OCI-LY1 (cell line): ENCODE results near the gene CIB4.

Source experiments
- H2AFZ ChIP-seq: fragments of 200-600 bp; sonication (generic), shearing (Covaris generic); 2 replicates; pipeline ENCODE4 v1.6.0; 2014; ENCODE audit warnings: antibody characterized with exemption, mild to moderate bottlenecking, low read length
- H3F3A ChIP-seq: fragments of 200-600 bp; sonication (generic), shearing (Covaris generic); 2 replicates; pipeline ENCODE4 v1.6.0; 2014; ENCODE audit warnings: mild to moderate bottlenecking, antibody characterized with exemption, low read length, moderate library complexity; ENCODE audit not compliant: insufficient read depth
- H3K27ac ChIP-seq: fragments of 200-600 bp; sonication (generic); 2 replicates; pipeline ENCODE4 v1.5.1; 2014; ENCODE audit warnings: low read length, mixed run types, mild to moderate bottlenecking, low read depth; ENCODE audit not compliant: poor library complexity, severe bottlenecking
- H3K27me3 ChIP-seq: fragments of 200-600 bp; sonication (generic); 2 replicates; pipeline ENCODE4 v1.6.0; 2014; ENCODE audit warnings: antibody characterized with exemption, mild to moderate bottlenecking, low read length, moderate library complexity; ENCODE audit not compliant: insufficient read depth
- H3K36me3 ChIP-seq: fragments of 200-600 bp; sonication (generic); 2 replicates; pipeline ENCODE4 v1.6.1; 2014; ENCODE audit warnings: mild to moderate bottlenecking, antibody characterized with exemption, low read length, moderate library complexity, mixed read lengths; ENCODE audit not compliant: insufficient read depth
- H3K4me1 ChIP-seq: fragments of 200-600 bp; sonication (generic); 2 replicates; pipeline ENCODE4 v1.5.1; 2014; ENCODE audit warnings: mild to moderate bottlenecking, low read length, moderate library complexity; ENCODE audit not compliant: insufficient read depth, severe bottlenecking
- H3K4me2 ChIP-seq: fragments of 200-600 bp; sonication (generic), shearing (Covaris generic); 2 replicates; pipeline ENCODE4 v1.6.1; 2014; ENCODE audit warnings: low read length
- H3K4me3 ChIP-seq: fragments of 200-600 bp; sonication (generic); 2 replicates; pipeline ENCODE4 v1.5.1; 2014; ENCODE audit warnings: low read length, low read depth, mild to moderate bottlenecking, mixed read lengths; ENCODE audit not compliant: poor library complexity, severe bottlenecking
- H3K79me2 ChIP-seq: fragments of 200-600 bp; shearing (Covaris generic); 2 replicates; pipeline ENCODE4 v1.6.1; 2016; ENCODE audit warnings: mixed run types, low read length, mixed read lengths; ENCODE audit not compliant: insufficient read depth
- H3K9ac ChIP-seq: fragments of 200-600 bp; sonication (generic), shearing (Covaris generic); 2 replicates; pipeline ENCODE4 v1.6.1; 2014; ENCODE audit warnings: mild to moderate bottlenecking, low read length, mixed read lengths
- H3K9me2 ChIP-seq: fragments of 200-600 bp; sonication (generic), shearing (Covaris generic); 2 replicates; pipeline ENCODE4 v1.6.1; 2014; ENCODE audit warnings: low read depth, mild to moderate bottlenecking, low read length, mixed read lengths
- H3K9me3 ChIP-seq: fragments of 200-600 bp; shearing (Covaris generic); 2 replicates; pipeline ENCODE4 v1.6.1; 2014; ENCODE audit warnings: low read length, mixed read lengths
- H4K20me1 ChIP-seq: fragments of 200-600 bp; sonication (generic), shearing (Covaris generic); 2 replicates; pipeline ENCODE4 v1.6.0; 2016; ENCODE audit warnings: mild to moderate bottlenecking, low read length; ENCODE audit not compliant: insufficient read depth
- EZH2 ChIP-seq: fragments of 200-600 bp; sonication (generic), shearing (Covaris generic); IDR thresholded peaks from 2 replicates; pipeline ENCODE4 v1.8.0; 2017; ENCODE audit warnings: borderline replicate concordance, mixed run types, mild to moderate bottlenecking, antibody characterized with exemption, low read length, moderate library complexity, mixed read lengths
- TF ChIP-seq, protein P1 (sequence below): fragments of 200-600 bp; sonication (generic), shearing (Covaris generic); IDR thresholded peaks from 2 replicates; pipeline ENCODE4 v1.5.1; 2017; ENCODE audit warnings: mild to moderate bottlenecking, antibody characterized with exemption, low read length, moderate library complexity, mixed read lengths

The CIB4 gene

DNA sequence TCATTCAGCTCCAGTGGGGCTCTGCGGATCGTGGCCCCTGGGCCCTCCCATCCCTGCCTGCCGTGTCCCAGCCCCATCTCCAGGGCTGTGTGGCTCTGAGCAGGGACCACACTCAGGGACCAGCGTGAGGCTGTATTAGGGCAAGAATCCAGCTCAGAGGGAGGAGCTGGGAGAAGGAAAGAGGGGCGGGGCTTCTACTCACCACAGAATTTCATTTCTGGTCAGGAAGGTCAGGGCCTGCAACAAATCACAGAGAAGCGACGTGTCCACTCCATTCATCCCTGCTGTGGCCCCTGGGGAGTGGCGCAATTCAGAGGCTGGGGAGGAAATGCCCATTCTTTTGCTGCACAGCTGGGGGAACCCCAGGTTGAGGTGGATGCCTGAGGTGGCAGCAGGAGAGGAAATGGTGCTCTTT lies 828 bp downstream of the CIB4 start:
- no peak overlapping the region for H2AFZ ChIP-seq
- 0 out of 2 replicates have a peak, but pooled peaks cover 5% of the 10 kb centered on the region for H3K27me3 ChIP-seq
- no peak overlapping the region for H3K4me3 ChIP-seq
- H3K4me1 ChIP-seq, result no peaks in the 10 kb centered on the region
- no peaks in the 10 kb centered on the region for H3K9me2 ChIP-seq
- no peaks in the 10 kb centered on the region for H3K79me2 ChIP-seq
- no peak for TF ChIP-seq EZH2
- TF ChIP-seq, protein P1, sequence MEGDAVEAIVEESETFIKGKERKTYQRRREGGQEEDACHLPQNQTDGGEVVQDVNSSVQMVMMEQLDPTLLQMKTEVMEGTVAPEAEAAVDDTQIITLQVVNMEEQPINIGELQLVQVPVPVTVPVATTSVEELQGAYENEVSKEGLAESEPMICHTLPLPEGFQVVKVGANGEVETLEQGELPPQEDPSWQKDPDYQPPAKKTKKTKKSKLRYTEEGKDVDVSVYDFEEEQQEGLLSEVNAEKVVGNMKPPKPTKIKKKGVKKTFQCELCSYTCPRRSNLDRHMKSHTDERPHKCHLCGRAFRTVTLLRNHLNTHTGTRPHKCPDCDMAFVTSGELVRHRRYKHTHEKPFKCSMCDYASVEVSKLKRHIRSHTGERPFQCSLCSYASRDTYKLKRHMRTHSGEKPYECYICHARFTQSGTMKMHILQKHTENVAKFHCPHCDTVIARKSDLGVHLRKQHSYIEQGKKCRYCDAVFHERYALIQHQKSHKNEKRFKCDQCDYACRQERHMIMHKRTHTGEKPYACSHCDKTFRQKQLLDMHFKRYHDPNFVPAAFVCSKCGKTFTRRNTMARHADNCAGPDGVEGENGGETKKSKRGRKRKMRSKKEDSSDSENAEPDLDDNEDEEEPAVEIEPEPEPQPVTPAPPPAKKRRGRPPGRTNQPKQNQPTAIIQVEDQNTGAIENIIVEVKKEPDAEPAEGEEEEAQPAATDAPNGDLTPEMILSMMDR, result no peak
- no peaks in the 10 kb centered on the region for H4K20me1 ChIP-seq
- no peaks in the 10 kb centered on the region for H3F3A ChIP-seq
- H3K27ac ChIP-seq, result no peak overlapping the region
- no peak overlapping the region for H3K4me2 ChIP-seq
- H3K9me3 ChIP-seq, result no peaks in the 10 kb centered on the region
- H3K36me3 ChIP-seq, result no peaks in the 10 kb centered on the region
- no peak overlapping the region for H3K9ac ChIP-seq

DNA sequence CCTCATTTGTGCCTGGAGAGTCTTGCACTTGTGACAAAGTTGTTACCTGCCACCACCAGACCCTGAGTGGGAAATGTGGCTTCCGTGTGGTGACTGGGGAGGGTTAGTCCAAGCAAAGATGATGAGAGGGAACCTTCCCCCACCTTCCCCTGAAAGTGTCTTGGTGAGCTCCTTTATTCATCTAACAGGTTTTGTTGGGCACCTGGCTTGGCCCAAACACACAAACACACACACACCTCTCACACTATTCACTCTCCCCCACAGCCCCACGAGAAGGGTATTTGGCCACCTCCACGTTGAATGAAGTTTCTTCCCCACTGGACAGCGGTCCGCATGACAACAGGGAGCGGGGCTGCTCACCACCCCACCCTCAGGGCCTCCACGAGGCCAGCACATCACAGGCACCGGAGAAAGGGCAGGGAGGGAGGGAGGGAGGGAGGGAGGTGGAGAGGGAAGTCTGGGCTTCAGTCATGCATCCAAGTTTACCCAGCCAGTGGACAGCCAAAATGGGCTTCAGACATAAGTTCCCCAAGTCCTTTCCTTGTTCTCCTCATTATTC lies 1.4 kb downstream of the CIB4 start:
- Histone ChIP-seq H3K4me1 (no peaks in the 10 kb centered on the region), H3K4me3 (no peak overlapping the region), H3K9ac (no peak overlapping the region), H3K9me2 (no peaks in the 10 kb centered on the region), H3K79me2 (no peaks in the 10 kb centered on the region), H2AFZ (no peak overlapping the region), H3F3A (no peaks in the 10 kb centered on the region), H3K36me3 (no peaks in the 10 kb centered on the region), H3K9me3 (no peaks in the 10 kb centered on the region), H4K20me1 (no peaks in the 10 kb centered on the region), H3K27me3 (0 out of 2 replicates have a peak, but pooled peaks cover 5% of the 10 kb centered on the region), H3K27ac (no peak overlapping the region), H3K4me2 (no peak overlapping the region)
- TF ChIP-seq EZH2, result no peak
- TF ChIP-seq, protein P1, result no peak

DNA sequence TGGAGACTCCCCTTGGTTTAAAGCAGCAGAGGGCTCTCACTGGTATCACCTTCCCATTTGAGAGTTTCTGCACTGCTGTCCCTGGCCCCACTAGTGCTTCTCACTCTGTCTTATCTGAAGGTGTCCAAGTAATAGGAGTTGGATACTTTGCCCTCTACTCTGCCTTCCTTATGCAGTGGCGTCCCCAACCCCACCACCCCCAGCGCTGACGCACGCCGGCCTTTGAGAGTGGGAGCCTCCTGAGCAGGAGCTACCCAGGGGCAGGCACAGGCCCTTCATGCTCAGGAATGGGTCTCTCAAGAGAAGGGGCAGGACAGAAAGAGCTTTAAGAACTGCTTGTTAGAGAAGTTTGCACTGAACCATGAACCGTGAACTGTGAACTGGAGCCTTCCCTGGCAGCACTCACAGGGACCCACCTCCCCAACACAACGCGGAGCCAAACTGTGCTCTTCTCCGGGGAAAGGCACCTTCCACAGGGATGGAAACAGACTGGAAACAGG lies 3.3 kb downstream of the CIB4 start:
- Histone ChIP-seq H3K4me1 (no peaks in the 10 kb centered on the region), H4K20me1 (no peaks in the 10 kb centered on the region), H3K9ac (no peak overlapping the region), H3K36me3 (no peaks in the 10 kb centered on the region), H3K9me2 (no peaks in the 10 kb centered on the region), H2AFZ (no peak overlapping the region), H3K4me3 (no peak overlapping the region), H3F3A (no peaks in the 10 kb centered on the region), H3K27me3 (0 out of 2 replicates have a peak, but pooled peaks cover 5% of the 10 kb centered on the region), H3K79me2 (no peaks in the 10 kb centered on the region), H3K4me2 (no peak overlapping the region), H3K9me3 (no peaks in the 10 kb centered on the region), H3K27ac (no peak overlapping the region)
- TF ChIP-seq, protein P1, result no peak
- TF ChIP-seq EZH2, result no peak
